ENCODE measurements around the gene CLEC9A. TPM values are rescaled to one million over a fixed set of nuclear protein-coding genes. Genes with fewer than 3 reads are reported as not detected.

Gene CLEC9A
- total and polyA plus RNA-seq, 10 of the 15 experiments (the other 5 are each of a cell fraction or from before 2014, with no cell fraction given) = not detected

DNA sequence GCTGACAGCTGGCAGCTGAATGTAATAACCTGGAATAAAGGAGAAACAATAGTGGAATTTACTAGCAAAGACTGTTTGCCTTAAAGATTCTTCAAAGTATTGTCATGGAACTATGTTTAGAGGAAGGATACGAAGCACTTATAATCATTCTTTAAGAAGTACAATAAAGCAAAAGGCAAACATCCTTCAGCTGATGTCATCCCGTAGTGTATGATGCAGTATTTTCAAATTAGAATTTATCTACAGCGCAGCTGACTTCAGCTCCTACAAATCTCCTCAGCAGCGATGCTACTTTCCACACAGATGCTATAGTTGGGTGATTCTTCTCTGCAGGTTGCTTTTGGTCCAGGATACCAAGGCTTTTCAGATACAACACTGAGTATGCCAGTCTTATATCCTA lies 36.8 kb downstream of the CLEC9A start:
- no peak overlapping the region for H3K4me3 ChIP-seq
- no peaks in the 10 kb centered on the region for H4K20me1 ChIP-seq (ENCODE audit: control insufficient read depth, insufficient read depth)
- no peak for DNase-seq (ENCODE audit: low read depth, low spot score)
- ChIA-PET SMC1A (ENCODE audit: uncharacterized antibody, unreplicated experiment) (no interaction called here), CTCF (interaction anchor here (0.8 kb wide), 1 partner anchor 17 kb away, joined by 3 read pairs; no protein-coding TSS in a partner anchor), POLR2A (no interaction called here), RAD21 (ENCODE audit: unreplicated experiment) (no interaction called here)
- in situ Hi-C loops (cut with MboI) = no loop called here
- no peaks in the 10 kb centered on the region for H3K36me3 ChIP-seq (ENCODE audit: control insufficient read depth in 2 of 2, insufficient read depth in 2 of 2, low read length in 1 of 2)
- WGBS (ENCODE audit: insufficient coverage, insufficient replicate concordance, low lambda C conversion rate, missing lambda C conversion rate) = 41% methylated on average over 4 of the region's 4 CpGs
- H3K27ac ChIP-seq (ENCODE audit: control insufficient read depth, insufficient read depth) = no peak overlapping the region
- no peak overlapping the region for H3K9ac ChIP-seq (ENCODE audit: control insufficient read depth, insufficient read depth, low read length)
- FAIRE-seq = no peak
- no peaks in the 10 kb centered on the region for H3K79me2 ChIP-seq (ENCODE audit: control insufficient read depth, insufficient read depth, low read length)
- H3K27me3 ChIP-seq (replicated peaks in 1 of 2; ENCODE audit: control insufficient read depth in 2 of 2, insufficient read depth in 2 of 2, low read length in 1 of 2) = no peaks in the 10 kb centered on the region; a peak in 1 of 4 replicates
- peaks cover 9% of the 10 kb centered on the region for H3K4me1 ChIP-seq (ENCODE audit: control insufficient read depth, insufficient read depth, low read length)
- no TSS peak for BruUV-seq (replicated peaks)
- intact Hi-C loops (cut with micrococcal nuclease; ENCODE audit: unreplicated experiment) = no loop called here
- no peak overlapping the region for H3K4me2 ChIP-seq (ENCODE audit: control insufficient read depth, insufficient read depth)
- no peaks in the 10 kb centered on the region for H3K9me3 ChIP-seq (replicated peaks; ENCODE audit: control insufficient read depth, insufficient read depth, low read length)
- no peak for ATAC-seq
- H2AFZ ChIP-seq (ENCODE audit: control insufficient read depth, low read depth, low read length) = no peak overlapping the region
- TF ChIP-seq SIX5 (IDR thresholded peaks at IDR 0.05; ENCODE audit: low read depth, low read length, severe bottlenecking) = no peak
- no peak for TF ChIP-seq STAT1 (conservative IDR thresholded peaks at IDR 0.05)
- TF ChIP-seq CUX1 (IDR thresholded peaks at IDR 0.05; ENCODE audit: insufficient replicate concordance, low read depth, low read length) = no peak
- no peak for TF ChIP-seq SREBF1 (IDR thresholded peaks at IDR 0.05; ENCODE audit: low read length)

Measured in GM12878 (cell line).